DMS114 treated with DMSO at 0.1 percent for 48 hours (cell line): ENCODE results near the gene A1BG.
"Not testable (repeated sequence)": the region's sequence is repeated elsewhere in the genome, so short reads cannot be mapped to it uniquely, and the experiment has no call there.

Experiments used
- DNase-seq: peaks from one replicate; lab custom pipeline; 2025; ENCODE audit not compliant: unreplicated experiment; lab: John Stamatoyannopoulos, UW

Gene A1BG

DNA sequence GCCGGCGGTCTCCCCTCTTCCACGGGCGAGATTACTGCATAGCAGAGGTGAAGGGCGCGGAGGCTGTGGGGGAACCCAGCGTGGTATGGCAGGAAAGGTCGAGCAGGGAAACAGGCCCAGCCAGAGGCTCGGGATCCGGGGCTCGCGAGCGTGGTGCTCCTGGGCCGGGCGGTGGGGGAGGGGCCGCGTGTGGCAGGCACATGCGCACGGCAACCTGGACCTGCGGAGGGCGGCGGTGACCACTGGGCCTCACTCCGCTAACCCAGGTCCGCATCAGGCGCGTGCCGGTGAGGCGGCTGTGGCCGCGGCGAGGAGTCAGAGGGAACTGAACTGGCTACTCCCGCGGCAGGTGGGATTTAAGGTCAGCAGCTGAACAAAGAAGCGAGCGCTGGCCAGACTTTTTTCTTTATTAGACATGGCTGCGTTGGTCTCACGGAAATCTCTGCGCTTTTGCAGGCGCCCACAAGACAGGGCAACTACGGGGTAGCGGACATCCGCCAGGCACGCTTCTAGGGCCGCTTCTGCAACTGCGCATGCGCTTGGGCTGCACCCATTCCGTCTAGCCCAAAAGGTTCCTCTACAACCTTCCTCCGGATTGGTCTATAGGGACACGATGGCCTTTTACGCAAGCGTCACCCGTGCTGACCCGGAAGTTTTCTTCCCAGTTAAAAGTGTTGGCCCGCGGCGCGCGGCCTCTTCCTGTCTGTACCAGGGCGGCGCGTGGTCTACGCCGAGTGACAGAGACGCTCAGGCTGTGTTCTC lies 33.5 kb upstream of the A1BG start, which contains the start of gene RPS5:
Gene RPS5 (plus strand): TSS at position 694 of the 762 bp plus-strand sequence. CDS start 869 bp downstream, outside the sequence.
- DNase-seq = peak; percentile 98

DNA sequence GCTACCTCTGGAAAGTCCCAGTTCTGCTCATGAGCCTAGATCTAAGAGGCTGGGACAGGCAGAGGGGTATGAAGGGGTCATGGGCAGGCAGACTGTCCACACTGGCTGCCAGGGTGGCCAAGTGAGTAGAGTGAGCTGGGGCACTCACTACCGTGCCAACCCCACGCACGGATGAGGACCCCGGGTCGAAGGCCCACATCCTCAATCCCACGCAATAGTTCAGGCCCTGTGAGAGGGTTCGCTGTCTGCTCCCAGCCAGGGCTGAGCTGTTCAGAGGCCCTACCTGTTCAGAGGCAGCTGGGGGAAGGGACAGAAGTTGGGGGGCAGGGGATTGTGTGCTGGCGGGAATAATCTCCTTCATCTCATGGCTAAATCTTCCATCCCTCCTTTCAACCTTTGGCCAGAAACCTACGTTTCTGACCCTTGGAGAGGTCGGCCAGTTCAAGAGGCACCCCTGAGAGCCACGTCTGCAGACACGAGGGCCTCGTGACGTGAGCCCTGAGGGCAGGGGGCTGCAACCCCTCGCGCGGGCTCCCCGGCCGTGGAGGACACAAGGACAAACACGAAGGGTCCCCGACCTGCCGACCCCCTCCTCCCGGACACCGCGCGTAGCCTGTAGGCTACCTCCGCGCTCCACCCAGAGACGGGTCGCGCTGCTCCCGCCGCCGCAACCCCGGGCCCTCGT lies 32.7 kb upstream of the A1BG start:
- DNase-seq = no peak

DNA sequence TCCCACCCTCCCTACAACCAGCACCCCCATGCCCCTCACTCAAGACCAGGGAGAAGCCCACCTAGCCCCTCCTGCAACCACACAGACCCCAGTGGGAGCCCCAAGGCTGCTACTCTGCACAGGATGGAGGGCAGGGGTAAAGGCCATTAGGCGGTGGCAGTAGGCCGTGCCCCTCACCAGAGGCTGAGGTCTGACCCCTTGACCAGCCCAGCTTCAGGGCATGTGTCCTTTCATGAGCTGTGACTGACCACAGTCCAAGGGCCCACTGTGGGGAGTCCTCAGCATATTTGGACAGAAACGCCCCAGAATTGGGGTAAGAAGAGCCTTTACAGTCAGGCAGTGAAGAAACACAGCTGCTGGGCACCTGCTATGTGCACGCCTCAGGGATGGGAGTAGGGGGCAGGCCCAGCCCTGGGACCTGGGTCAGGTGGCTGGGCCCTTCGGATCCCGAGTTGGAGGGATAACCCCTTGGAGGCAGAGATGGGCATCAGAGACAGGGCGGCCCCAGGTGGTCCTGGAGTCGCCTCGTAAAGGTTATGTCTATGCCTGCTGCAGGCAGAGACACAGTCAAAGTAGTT lies 32.1 kb upstream of the A1BG start:
- DNase-seq = no peak

DNA sequence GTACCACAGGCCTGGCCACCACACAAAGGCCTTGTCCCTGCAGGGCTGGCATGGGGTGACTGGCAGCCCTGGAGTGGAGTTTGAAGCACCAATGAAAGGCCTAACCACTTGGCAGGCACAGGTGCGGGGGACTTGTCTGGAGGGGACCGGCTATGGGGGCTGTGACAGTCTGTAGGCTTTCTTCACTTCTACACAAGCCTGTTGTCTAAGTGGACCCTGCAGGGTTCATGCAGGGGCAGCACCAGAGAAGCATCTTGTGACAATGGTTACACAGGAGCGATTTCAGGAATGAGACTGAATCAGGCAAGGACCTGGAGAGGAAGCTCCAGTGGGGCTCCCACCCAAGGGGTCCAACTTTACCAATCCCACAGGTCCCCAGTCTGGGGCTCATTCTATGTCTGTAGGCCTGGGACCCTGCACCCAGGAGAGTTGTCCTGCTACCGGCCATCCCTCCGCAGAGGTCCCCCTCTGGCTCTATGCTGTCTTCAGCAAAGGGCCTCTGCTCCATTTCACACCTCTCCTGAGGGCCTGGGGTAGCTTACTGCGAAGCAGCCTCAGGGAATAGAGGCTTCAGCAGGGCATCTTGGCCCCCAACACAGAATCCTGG lies 29.8 kb upstream of the A1BG start:
- DNase-seq = no peak

DNA sequence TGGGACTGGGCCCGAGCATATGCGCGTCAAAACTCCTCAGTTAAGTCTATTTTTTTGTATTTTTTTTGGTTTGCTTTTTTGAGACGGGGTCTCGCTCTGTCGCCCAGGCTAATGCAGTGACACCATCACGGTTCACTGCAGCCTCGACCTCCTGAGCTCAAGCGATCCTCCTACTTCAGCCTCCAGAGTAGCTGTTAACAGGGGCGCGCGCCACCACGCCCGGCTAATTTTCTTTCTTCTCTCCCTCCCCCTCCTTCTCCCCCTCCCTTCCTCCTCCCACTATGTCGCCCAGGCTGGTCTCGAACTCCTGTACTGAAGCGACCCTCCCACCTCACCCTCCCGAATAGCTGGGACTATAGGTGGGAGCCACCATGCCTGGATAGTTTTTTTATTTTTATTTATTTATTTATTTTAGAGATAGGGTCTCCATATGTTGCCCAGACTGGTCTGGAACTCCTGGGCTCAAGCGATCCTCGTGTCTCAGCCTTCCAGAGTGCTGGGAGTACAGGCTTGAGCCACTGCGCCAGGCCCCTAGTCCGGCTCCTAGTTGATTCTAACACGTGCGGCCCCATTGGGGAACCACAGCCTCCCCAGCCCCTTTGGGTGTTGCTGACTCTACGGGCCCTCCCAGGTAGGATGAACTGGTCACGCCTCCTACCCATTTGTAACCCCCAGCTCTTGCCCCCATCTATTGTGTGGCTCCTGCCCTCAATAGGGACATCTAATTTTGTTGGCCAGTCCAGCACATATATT lies 28.3 kb upstream of the A1BG start:
- DNase-seq = no peak

DNA sequence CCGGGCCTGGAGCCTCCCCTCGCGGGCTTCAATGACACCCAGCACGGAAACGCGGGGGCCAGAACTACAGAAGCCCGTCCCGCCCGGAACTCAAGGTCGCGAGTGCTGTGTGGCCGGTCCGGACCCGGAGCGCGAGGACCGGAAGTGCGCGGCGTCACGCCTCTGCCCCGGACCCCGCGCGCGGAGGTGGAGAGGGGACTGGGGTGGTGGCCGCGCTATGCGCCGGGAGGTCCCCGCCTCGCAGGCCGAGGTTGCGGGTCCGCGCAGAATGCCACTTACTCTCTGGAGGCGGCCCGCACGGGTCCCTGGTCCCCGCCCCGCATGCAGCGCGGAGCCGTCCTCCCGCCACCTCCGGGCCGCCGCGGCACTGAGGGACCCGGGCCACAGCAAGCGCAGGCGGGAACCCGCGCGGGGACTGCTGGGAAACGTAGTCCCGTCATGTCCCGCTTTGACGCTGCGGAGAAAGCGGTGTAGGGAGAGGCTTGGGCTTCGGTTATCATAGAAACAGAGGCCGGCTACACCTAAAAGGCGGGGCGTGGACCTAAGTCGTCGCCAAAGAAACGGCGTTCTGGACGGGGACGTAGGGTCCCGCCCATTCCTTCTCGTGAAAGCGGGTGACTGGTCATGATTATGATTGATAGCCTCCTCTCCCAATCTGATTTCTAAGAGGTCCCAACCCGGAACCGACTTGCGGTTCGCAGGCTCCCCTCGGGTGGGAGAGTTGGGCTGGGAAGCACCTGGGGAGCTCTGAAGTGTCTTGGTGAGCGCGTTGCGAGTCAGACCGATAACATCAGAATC lies 27.6 kb upstream of the A1BG start, which contains the start of gene ZNF837:
Gene ZNF837 (minus strand): TSS at position 369 of the 798 bp plus-strand sequence. CDS start 11,698 bp downstream, outside the sequence.
- peak; percentile 99 for DNase-seq

DNA sequence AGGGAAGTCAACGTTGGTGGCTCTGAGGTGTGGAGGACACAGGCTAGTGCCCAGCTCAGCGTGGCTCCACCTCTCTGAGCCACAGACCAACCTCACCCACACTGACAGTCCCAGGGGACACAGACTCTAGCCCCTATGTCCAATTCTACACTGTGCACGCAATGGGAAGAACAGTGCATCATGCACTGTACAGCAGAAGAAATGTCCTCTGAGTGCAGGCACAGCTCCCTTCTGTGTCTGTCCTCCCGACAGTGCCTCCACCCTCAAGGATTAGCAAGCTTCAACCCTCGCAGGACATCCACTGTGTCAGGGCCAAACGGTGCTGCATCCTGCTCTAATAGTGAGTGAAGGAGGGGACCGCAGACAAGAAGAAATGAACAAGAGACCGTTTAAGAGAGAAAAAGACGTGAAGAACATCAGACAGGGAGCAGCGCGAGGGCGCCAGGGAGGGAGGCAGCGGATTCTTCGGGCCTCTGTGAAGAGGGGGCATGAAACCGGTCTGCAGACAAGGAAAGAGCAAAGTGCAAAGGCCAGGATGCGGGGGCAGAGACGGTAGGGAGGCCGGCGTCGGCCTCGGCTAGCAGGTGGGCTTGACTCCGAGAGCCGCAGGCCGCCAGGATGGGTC lies 26.9 kb upstream of the A1BG start:
- no peak for DNase-seq

DNA sequence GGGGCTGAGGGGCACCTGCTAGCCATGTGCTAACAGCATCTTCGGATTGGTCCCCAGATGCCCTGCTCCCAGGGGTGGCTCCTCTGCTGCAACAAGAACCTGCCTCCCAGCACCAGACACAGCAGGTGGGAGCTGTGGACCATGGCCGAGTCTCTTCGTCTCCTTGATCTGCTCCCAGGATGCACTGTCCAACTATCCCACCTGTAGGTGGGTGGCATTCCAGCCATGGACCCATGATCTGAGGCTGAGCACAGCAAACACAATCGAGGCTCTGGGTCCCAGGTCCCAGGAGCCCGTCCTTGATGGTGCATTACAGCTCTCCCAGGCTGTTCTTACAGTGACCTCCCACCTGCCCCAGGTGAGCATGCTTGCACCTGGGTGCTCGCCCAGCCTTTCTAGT lies 26.0 kb upstream of the A1BG start:
- DNase-seq = no peak

DNA sequence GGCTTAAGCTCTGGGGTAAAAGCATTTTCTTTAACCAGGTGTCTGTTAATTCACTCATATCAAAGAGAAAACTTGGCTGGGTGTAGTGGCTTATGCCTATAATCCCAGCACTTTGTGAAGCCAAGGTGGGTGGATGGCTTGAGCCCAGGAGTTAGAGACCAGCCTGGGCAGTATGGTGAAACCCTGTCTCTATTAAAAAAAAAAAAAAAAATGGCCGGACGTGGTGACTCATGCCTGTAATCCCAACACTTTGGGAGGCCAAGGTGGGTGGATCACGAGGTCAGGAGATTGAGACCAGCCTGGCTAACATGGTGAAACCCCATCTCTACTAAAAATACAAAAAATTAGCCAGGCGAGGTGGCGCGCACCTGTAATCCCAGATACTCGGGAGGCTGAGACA lies 23.4 kb upstream of the A1BG start:
- not testable (repeated sequence) for DNase-seq

DNA sequence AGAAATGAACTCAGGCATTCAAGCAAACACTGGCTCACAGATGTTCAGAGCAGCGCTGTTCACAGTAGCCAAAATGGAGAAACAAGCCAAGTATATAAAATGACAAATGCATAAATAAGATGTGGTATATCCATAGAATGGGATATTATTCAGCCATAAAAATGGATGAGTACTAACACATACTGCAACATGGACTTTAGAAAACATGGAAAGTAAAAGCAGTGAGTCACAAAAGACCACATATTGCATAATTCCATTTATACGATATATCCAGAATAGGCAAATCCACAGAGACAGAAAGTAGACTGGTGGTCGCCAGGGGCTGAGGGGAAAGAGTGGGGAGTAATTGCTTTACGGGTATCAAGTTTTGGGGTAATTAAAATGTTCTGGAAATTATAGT lies 20.9 kb upstream of the A1BG start:
- no peak for DNase-seq

DNA sequence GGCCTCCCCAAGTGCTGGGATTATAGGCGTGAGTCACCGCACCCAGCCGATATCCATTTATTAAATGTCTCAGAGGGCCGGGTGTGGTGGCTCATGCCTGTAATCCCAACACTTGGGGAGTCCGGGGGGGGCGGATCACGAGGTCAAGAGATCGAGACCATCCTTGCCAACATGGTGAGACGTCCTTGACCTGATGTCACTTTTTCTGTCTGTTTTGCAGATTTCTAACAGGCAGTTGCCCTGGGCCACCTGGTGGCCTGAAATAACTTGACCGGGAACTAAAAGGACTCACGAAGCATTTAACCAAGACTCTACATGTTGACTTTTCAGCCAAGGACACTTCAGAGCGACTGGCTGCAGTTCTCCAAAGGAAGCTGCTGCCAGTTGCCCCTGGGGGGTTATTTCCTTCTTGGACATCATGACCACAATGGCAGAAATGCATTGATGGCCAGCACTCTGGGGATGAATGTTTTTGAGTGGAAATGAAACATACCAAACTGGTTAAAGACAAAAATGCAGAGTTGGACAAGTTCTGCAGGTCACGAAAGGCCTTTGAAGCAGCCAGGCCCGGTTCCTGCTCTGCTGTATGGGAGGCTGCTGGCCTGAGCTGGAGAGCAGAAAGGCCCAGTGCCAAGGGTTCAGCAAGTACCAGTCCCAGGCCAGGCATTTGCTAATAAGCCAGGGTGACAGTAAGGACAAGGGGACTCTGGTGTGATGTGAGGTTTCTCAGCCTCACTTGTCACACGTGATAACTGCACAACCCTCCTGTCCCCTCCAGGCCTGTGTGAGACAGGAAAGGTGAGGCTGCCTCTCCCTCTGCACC lies 19.2 kb upstream of the A1BG start:
- DNase-seq = no peak

DNA sequence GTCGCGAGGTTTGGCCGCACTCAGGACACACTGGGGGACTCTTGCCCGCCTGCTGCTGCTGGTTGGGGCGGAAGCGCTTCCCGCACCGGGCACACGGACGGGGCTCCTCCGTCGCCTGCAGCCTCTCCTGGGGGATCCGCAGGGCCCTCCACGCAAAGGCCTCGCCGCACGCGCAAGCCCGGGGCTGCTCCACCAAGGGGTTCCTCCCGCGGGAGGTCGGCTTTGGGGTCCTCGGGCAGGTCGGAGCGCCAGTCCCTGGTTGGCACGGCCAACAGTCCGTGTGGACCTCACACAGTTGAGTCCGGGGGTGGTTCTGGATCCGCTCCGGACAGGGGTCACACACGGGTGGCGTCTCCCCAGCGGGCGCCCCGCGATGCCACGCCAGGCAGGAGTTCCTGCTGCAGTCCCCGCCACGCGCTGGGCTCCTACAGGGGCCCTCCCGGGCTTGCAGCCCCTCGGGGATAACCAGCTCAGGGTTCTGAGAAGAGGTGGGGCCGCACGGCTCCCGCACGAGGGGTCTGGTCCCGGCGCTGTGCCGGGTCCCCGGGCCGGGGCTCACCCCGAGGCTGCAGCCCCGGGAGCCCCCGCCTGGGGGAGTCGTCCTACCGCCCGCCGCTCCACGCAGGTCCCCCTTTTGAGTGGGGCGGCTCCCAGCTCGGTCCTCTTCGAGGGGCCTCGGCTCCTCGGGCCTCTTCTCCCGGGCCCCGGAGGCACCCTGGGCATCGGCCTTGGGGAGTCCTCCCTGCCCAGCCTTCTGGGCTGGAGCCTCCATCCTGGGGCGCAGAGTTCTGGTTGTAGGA lies 15.5 kb upstream of the A1BG start:
- no peak for DNase-seq

DNA sequence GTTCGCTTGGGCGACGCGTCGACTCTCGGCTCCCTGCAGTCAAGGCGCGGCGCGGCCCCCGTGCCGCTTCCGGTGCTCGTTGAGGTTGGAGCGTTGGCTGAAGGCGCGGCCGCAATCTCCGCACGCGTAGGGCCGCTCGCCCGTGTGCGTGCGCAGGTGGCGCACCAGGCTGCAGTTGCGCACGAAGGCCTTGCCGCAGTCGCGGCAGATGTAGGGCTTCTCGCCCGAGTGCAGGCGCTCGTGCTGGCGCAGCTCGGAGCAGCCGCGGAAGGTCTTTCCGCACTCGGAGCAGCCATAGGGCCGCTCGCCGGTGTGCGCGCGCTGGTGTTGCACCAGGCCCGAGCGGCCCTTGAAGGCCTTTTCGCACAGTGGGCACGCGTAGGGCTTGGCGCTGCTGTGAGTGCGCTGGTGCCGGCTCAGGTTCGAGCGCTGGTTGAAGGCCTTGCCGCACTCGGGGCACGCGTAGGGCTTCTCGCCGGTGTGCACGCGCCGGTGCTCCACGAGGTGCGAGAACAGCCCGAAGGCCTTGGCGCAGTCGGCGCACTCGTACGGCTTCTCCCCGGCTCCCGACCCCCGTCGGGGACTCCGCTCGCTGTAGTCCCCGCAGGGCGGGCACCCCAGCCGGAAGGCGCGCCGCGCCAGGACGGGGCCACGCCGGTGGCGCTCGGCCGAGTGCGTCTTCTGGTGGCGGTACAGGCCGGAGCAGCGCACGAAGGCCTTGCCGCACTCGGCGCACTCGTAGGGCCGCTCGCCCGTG lies 14.6 kb upstream of the A1BG start:
- no peak for DNase-seq

DNA sequence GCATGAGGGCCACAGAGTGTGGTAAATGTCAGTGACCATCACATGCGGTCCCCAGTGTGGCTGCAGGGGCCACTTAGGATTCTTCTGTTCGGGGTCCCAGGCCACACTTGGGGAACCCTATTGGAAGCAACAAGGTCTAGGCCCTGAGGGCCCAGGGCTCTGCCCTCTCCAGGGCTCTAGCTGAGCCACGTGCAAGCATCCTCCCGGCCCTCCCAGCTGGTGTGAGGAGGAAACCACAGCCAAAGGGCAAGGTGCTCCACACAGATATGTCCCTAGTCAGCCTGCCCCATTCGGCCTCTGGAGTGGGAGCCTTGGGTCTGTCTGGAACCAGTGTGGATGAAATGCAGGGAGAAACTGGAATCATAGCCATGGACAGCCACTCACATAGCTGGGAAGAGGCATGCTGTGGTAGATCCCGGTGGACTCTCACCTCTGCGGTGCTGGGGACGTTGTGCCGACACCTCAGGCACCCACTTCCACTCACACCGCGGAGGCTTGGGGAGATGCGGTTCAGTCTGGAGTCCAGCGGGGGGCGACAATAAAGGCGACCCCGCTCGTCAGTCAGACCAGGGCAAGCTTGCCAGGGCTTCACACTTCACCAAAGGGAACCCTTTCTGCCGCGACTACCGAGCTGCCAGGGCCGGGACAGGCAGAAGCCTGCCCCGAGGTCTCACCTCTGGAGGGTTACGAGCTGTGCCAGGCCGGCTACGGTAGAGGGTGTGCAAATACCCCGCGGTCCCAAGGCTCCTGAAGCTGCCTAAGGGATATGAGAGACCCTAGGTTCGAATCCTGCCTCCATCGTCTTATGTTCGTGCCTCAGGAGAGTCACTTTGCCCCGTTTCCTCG lies 13.5 kb upstream of the A1BG start:
- DNase-seq = no peak

DNA sequence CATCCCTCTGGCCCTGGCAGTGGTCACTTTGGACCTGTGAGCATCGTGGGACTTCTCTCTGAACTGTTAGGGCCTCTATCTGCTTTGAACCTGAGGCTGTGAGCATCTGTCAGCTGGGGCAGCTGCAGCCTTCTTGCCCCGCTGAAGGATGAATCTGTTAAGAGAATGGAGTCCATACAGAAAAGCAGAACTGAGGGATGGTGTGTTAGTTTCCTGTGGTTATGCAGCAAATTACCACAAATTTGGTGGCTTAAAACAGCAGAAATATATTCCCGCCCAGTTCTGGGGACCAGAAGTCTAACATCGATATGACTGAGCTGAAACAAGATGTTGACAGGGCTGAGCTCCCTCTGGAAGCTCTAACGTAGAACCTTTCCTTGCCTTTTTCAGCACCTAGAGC lies 10.9 kb upstream of the A1BG start:
- DNase-seq = no peak

DNA sequence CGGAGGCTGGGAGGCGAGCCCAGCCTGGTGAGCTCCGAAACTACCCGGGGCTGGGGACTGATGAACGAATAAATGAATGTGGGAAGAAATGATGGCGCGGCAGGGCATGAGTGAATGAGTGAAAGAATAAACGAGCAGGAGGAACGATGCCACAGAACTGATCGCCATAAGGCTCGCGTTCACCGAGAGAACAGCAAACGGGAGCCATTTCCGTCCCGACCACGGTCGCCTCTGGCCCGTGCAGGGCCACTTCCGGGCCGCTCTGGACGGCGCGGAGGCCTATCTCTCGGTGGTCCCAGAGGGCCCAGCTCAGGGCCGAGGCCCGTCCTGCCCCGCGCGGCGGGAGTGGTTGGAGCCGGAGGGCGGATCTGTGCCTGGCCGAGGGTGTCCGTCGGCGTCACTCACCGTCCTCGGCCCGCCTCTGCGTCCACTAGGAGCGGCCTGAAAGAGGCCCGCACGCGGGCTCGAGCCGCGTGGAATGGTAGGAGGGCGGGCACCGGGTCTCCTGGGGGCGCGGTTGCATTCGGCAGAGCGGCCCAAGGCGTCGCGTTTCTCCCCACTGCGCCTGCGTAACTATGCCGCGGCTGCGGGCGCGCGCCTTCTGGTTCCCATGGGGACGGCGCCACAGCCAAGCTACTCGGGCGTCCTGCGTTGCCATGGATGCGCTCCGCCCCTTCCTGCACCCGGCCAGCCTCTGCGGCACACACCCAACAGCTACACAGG lies 9.1 kb upstream of the A1BG start, which contains the start of gene ZNF497:
Gene ZNF497 (minus strand): TSS at position 480 of the 723 bp plus-strand sequence. CDS start 5,116 bp downstream, outside the sequence.
- DNase-seq = peak; percentile 96
